GM23338 (cell line): ENCODE results near the gene MKNK1. TPM values are rescaled to one million over a fixed set of nuclear protein-coding genes. Genes with fewer than 3 reads are reported as not detected.

Source experiments
- ATAC-seq: fragments of 200-7000 bp; cut with Tn5 transposase; 3 replicates; pipeline ENCODE4 v1.9.1; 2020
- DNase-seq: peaks from one replicate; pipeline ENCODE4 v3.0.0-alpha.2; 2015; ENCODE audit warnings: low spot score
- H2AFZ ChIP-seq: fragments of 200-600 bp; sonication (generic); 2 replicates; pipeline ENCODE4 v1.8.0; 2016; ENCODE audit warnings: antibody characterized with exemption, mild to moderate bottlenecking, moderate library complexity
- H3F3A ChIP-seq: fragments of 200-600 bp; sonication (generic); replicated peaks from 2 replicates; pipeline ENCODE4 v1.8.0; 2017; ENCODE audit warnings: antibody characterized with exemption, mixed run types, low read depth
- H3K27ac ChIP-seq: fragments of 200-600 bp; sonication (generic); 2 replicates; pipeline ENCODE4 v1.6.1; 2016; ENCODE audit warnings: low read depth
- H3K27me3 ChIP-seq: fragments of 200-600 bp; sonication (generic); 2 replicates; pipeline ENCODE4 v1.8.0; 2016; ENCODE audit warnings: mild to moderate bottlenecking, mixed run types, moderate library complexity; ENCODE audit not compliant: insufficient read depth
- H3K36me3 ChIP-seq: fragments of 200-600 bp; sonication (generic); 2 replicates; pipeline ENCODE4 v1.8.0; 2016; ENCODE audit warnings: mild to moderate bottlenecking; ENCODE audit not compliant: insufficient read depth
- H3K4me1 ChIP-seq: fragments of 200-600 bp; sonication (generic); 2 replicates; pipeline ENCODE4 v1.8.0; 2016; ENCODE audit warnings: mild to moderate bottlenecking, moderate library complexity; ENCODE audit not compliant: insufficient read depth
- H3K4me2 ChIP-seq: fragments of 200-600 bp; sonication (generic); 2 replicates; pipeline ENCODE4 v1.7.1; 2017; ENCODE audit warnings: mixed run types
- H3K4me3 ChIP-seq: fragments of 200-600 bp; sonication (generic); 2 replicates; pipeline ENCODE4 v1.6.1; 2016; ENCODE audit warnings: mixed run types
- H3K79me2 ChIP-seq: fragments of 200-600 bp; sonication (generic); replicated peaks from 2 replicates; pipeline ENCODE4 v1.8.0; 2017; ENCODE audit warnings: mild to moderate bottlenecking; ENCODE audit not compliant: insufficient read depth
- H3K9me2 ChIP-seq: fragments of 200-600 bp; sonication (generic); 2 replicates; pipeline ENCODE4 v1.8.0; 2017; ENCODE audit not compliant: insufficient read depth
- H4K20me1 ChIP-seq: fragments of 200-600 bp; sonication (generic); replicated peaks from 2 replicates; pipeline ENCODE4 v1.8.0; 2017; ENCODE audit warnings: mild to moderate bottlenecking; ENCODE audit not compliant: insufficient read depth
- H3K27ac Mint-ChIP-seq: 2 replicates; pipeline ENCODE4 v1.8.0; 2020; ENCODE audit warnings: inconsistent platforms, mild to moderate bottlenecking, moderate library complexity, mixed read lengths
- H3K27me3 Mint-ChIP-seq: 3 replicates; pipeline ENCODE4 v1.8.0; 2022; ENCODE audit warnings: low read depth, mild to moderate bottlenecking, moderate library complexity, mixed read lengths, inconsistent platforms; ENCODE audit not compliant: insufficient read depth, poor library complexity
- H3K36me3 Mint-ChIP-seq: 3 replicates; pipeline ENCODE4 v1.8.0; 2021; ENCODE audit warnings: low read depth, mild to moderate bottlenecking, inconsistent platforms, moderate library complexity, mixed read lengths
- H3K4me1 Mint-ChIP-seq: 3 replicates; pipeline ENCODE4 v1.8.0; 2020; ENCODE audit warnings: mild to moderate bottlenecking, inconsistent platforms, mixed read lengths
- H3K4me3 Mint-ChIP-seq: 3 replicates; pipeline ENCODE4 v1.8.0; 2021; ENCODE audit warnings: moderate library complexity, mild to moderate bottlenecking, inconsistent platforms, mixed read lengths
- H3K9me3 Mint-ChIP-seq: 3 replicates; pipeline ENCODE4 v1.8.0; 2020; ENCODE audit warnings: moderate library complexity, mild to moderate bottlenecking, inconsistent platforms, mixed read lengths
- REST ChIP-seq: IDR thresholded peaks from one replicate; pipeline ENCODE4 v1.6.1; 2018; ENCODE audit warnings: antibody characterized with exemption; ENCODE audit not compliant: unreplicated experiment
- ZNF114 ChIP-seq: fragments of 250-450 bp; sonication (Bioruptor Pico); IDR thresholded peaks from 2 replicates; pipeline ENCODE4 v1.5.0; 2020; ENCODE audit warnings: mild to moderate bottlenecking, moderate library complexity
- ZNF462 ChIP-seq: fragments of 250-450 bp; sonication (Bioruptor Pico); IDR thresholded peaks from 2 replicates; pipeline ENCODE4 v1.5.0; 2020; ENCODE audit warnings: mild to moderate bottlenecking, moderate library complexity
- polyA plus RNA-seq: library from polyadenylated mRNA; unstranded; fragments of >200 nt; fragmentation: Nextera tagmentation; extraction: Ambion mirVana; gene quantifications from 2 replicates; pipeline ENCODE4 v1.2.1, GENCODE V29; 2016
- total RNA-seq: library from RNA; depleted of rRNA; stranded (reverse); fragments of >200 nt; shearing (Covaris generic); gene quantifications from 2 replicates; pipeline ENCODE4 v1.2.3, GENCODE V29; 2014

The MKNK1 gene
- total and polyA plus RNA-seq, 2 experiments from 2014 or later = 11.8 to 20.5 TPM

- no peak for TF ChIP-seq ZNF462
- TF ChIP-seq REST = no peak
- no peak for TF ChIP-seq ZNF114 (CRISPR knock-in tag)
- H3K27ac ChIP-seq = no peak overlapping the region
- Mint-ChIP-seq H3K4me3 (no peak overlapping the region), H3K9me3 (no peaks in the 10 kb centered on the region), H3K27ac (no peak overlapping the region), H3K27me3 (peaks cover 81% of the 10 kb centered on the region), H3K36me3 (no peaks in the 10 kb centered on the region), H3K4me1 (peaks cover 53% of the 10 kb centered on the region)
- H3K36me3 ChIP-seq = no peaks in the 10 kb centered on the region
- no peak overlapping the region for H3K4me2 ChIP-seq
- H3K9me2 ChIP-seq = no peaks in the 10 kb centered on the region
- no peaks in the 10 kb centered on the region; the same call in 1 of the 2 replicates for H4K20me1 ChIP-seq
- peaks cover 98% of the 10 kb centered on the region for H3K27me3 ChIP-seq
- H3K79me2 ChIP-seq = no peaks in the 10 kb centered on the region
- peaks cover 14% of the 10 kb centered on the region for H3F3A ChIP-seq
- ATAC-seq (no peak), DNase-seq (no peak)
- H3K4me3 ChIP-seq = no peak overlapping the region
- peaks cover 38% of the 10 kb centered on the region for H3K4me1 ChIP-seq
- H2AFZ ChIP-seq = no peak overlapping the region
Measured at GRCh38 chr1:46529031-46529630, 74.9 kb downstream of the MKNK1 start.
